ENCODE measurements around the gene NUDCD3.

The NUDCD3 gene

DNA sequence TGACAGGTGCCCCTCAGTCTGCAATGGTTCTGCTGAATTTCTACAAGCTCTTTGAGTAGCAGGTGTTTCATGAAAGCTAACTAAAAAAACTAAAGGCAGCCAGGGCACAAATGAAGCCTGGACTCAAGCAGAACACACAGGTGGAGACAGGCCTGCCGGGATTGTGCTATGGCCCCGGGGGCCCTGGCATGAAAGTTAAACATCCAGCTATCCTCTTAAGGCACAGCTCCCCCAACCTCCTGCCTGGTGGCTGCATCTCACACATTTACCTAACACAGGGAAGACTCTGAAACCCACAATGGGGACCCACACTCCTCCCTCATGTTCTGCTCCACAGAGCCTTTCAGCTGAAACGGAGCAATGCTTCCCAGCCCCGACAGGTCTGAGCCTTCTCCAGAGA lies 88.8 kb downstream of the NUDCD3 start:
- TF ChIP-seq, protein P1, sequence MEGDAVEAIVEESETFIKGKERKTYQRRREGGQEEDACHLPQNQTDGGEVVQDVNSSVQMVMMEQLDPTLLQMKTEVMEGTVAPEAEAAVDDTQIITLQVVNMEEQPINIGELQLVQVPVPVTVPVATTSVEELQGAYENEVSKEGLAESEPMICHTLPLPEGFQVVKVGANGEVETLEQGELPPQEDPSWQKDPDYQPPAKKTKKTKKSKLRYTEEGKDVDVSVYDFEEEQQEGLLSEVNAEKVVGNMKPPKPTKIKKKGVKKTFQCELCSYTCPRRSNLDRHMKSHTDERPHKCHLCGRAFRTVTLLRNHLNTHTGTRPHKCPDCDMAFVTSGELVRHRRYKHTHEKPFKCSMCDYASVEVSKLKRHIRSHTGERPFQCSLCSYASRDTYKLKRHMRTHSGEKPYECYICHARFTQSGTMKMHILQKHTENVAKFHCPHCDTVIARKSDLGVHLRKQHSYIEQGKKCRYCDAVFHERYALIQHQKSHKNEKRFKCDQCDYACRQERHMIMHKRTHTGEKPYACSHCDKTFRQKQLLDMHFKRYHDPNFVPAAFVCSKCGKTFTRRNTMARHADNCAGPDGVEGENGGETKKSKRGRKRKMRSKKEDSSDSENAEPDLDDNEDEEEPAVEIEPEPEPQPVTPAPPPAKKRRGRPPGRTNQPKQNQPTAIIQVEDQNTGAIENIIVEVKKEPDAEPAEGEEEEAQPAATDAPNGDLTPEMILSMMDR (IDR thresholded peaks at IDR 0.05; ENCODE audit: borderline replicate concordance, control extremely low read depth, extremely low read depth, insufficient read depth, missing control alignments) = no peak
- no peak for DNase-seq (ENCODE audit: low spot score)
- in situ Hi-C loops (cut with MboI; ENCODE audit: low sequenced_read_pairs, unreplicated experiment) = no loop called here

DNA sequence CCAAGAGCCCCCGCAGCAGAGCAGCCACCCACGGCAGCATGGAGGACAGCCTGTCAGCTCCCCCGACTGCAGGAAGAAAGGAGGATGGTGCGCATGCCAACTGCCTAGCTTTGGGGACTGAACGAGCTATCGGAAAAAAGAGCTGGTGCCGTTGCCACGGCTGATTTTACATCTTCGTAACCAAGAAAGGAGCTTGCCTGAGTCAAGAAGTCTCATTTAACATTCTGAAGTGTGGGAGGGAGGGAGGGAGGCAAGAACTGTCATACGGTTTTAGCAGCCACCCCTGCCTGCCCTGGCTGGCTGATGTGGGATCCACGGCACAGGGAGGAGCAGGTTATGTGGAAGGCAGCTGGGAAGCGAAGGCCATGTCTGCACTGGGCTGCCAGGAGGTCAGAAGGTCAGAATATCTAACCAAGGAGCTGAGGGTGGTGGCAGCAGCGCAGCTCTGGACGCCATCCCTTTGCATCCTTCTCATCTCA lies 90.4 kb downstream of the NUDCD3 start:
- no peak for DNase-seq (ENCODE audit: low spot score)
- TF ChIP-seq, protein P1 (IDR thresholded peaks at IDR 0.05; ENCODE audit: borderline replicate concordance, control extremely low read depth, extremely low read depth, insufficient read depth, missing control alignments) = no peak
- in situ Hi-C loops (cut with MboI; ENCODE audit: low sequenced_read_pairs, unreplicated experiment) = no loop called here

- in situ Hi-C loops (cut with MboI; ENCODE audit: low sequenced_read_pairs, unreplicated experiment) = no loop called here
- DNase-seq (ENCODE audit: low spot score) = no peak
- TF ChIP-seq, protein P1 (IDR thresholded peaks at IDR 0.05; ENCODE audit: borderline replicate concordance, control extremely low read depth, extremely low read depth, insufficient read depth, missing control alignments) = no peak
Observed at GRCh38 chr7:44398953-44399574, 91.4 kb downstream of the NUDCD3 start.

DNA sequence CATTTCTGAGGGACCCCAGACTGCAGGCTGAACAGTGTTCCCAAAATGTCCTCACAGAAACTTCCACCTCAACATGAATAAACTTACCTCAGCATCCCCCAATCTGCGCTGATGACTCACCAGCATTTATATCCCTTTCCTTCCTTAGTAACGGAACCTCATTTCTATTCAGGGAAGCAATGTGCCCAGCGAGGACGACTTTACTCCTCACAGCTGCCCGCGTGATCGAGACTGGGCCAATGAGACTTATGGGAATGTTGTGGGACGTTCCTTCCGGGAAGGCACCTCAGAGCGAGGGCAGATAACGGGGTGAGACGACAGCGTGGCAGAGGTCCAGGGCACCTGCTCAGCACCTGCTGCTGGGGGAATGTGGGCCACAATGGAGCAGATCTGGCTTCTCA lies 91.9 kb downstream of the NUDCD3 start:
- in situ Hi-C loops (cut with MboI; ENCODE audit: low sequenced_read_pairs, unreplicated experiment) = no loop called here
- TF ChIP-seq, protein P1 (IDR thresholded peaks at IDR 0.05; ENCODE audit: borderline replicate concordance, control extremely low read depth, extremely low read depth, insufficient read depth, missing control alignments) = no peak
- DNase-seq (ENCODE audit: low spot score) = no peak

GRCh38 chr7:44396931-44397545 lies 93.4 kb downstream of the NUDCD3 start:
- TF ChIP-seq, protein P1 (IDR thresholded peaks at IDR 0.05; ENCODE audit: borderline replicate concordance, control extremely low read depth, extremely low read depth, insufficient read depth, missing control alignments) = no peak
- DNase-seq (ENCODE audit: low spot score) = no peak
- in situ Hi-C loops (cut with MboI; ENCODE audit: low sequenced_read_pairs, unreplicated experiment) = no loop called here

DNA sequence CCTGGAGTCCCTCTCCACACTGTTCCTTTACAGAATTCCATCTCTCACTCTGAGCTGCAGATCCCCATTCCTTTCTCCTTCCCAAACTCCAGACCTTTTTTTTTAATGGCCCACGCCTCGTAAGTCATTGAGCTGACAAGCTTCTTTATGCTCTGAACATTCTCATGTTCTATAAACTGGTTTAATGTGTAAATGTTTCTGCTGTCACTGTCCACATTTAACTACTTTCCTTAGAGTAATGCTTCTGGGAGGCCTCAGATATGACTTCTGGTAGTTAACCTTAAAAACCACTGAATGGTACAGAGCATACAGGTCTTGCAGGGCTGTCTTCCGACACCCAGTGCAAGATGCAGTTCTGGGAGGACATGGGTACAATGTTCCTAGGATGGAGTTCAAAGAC lies 94.0 kb downstream of the NUDCD3 start:
- in situ Hi-C loops (cut with MboI; ENCODE audit: low sequenced_read_pairs, unreplicated experiment) = no loop called here
- TF ChIP-seq, protein P1 (IDR thresholded peaks at IDR 0.05; ENCODE audit: borderline replicate concordance, control extremely low read depth, extremely low read depth, insufficient read depth, missing control alignments) = no peak
- DNase-seq (ENCODE audit: low spot score) = no peak
